Upper lobe of left lung (tissue), 6 donors: ENCODE measurements around the gene ARID5B. TPM values are rescaled to one million over a fixed set of nuclear protein-coding genes. Genes with fewer than 3 reads are reported as not detected.

Source experiments
- ATAC-seq, 2 donors: fragments of 200-7000 bp; cut with Tn5 transposase; one replicate each; pipeline ENCODE4 v1.9.1; 2022; ENCODE audit warnings: mild to moderate bottlenecking in 2 of 2, moderate library complexity in 2 of 2; ENCODE audit not compliant: low FRiP score in 2 of 2
- DNase-seq, 2 donors: peaks; one replicate each; pipeline ENCODE4 v3.0.0-alpha.2; 2019 to 2020
- H3K27ac ChIP-seq, 4 donors: fragments of 200-600 bp; sonication (generic); one replicate each; pipeline ENCODE4 v1.5.1; 2016 to 2019
- H3K27me3 ChIP-seq, 4 donors: fragments of 200-600 bp; sonication (generic); one replicate each; pipeline ENCODE4 v1.5.1; 2017 to 2019
- H3K36me3 ChIP-seq, 4 donors: fragments of 200-600 bp; sonication (generic); one replicate each; pipeline ENCODE4 v1.5.1; 2016 to 2019
- H3K4me1 ChIP-seq, 4 donors: fragments of 200-600 bp; sonication (generic); one replicate each; pipeline ENCODE4 v1.5.1; 2018 to 2019
- H3K4me3 ChIP-seq, 4 donors: fragments of 200-600 bp; sonication (generic); one replicate each; pipeline ENCODE4 v1.5.1; 2017 to 2019; ENCODE audit warnings: mild to moderate bottlenecking in 2 of 4, moderate library complexity in 1 of 4
- H3K9me3 ChIP-seq, 4 donors: fragments of 200-600 bp; sonication (generic); one replicate each; pipeline ENCODE4 v1.5.1; 2018 to 2019
- EP300 ChIP-seq, 4 donors: sonication (generic); formaldehyde crosslinking; IDR thresholded peaks; one replicate each; pipeline ENCODE4 v1.5.1; 2017; ENCODE audit warnings: antibody characterized with exemption in 4 of 4, control low read depth in 2 of 4
- POLR2A ChIP-seq, 4 donors: fragments of 450-650 bp; IDR thresholded peaks; one replicate each; pipeline ENCODE4 v1.5.1; 2016 to 2017; ENCODE audit warnings: antibody characterized with exemption in 4 of 4, mild to moderate bottlenecking in 2 of 4
- POLR2AphosphoS5 ChIP-seq, 2 donors: sonication (generic); formaldehyde crosslinking; IDR thresholded peaks; one replicate each; pipeline ENCODE4 v1.5.1; 2017; ENCODE audit warnings: antibody characterized with exemption in 2 of 2
- WGBS, 2 donors: methylation state at CpG; one replicate each; pipeline ENCODE4 v1.1.5; 2017 to 2018; 5-methylcytosine and 5-hydroxymethylcytosine counted together
- total RNA-seq, 6 donors: library from RNA; depleted of rRNA in 4 of 6; stranded (reverse); fragments of >200 nt in 4 of 6; gene quantifications; one replicate each; pipeline versions ENCODE4 v1.1.0 to v1.2.1, GENCODE V29; 2016 to 2021
- TF ChIP-seq, protein P1 (sequence below), 6 experiments: fragments of 450-650 bp in 4 of 6; fragments of 200-600 bp in 2 of 6; sonication (generic) in 2 of 6; IDR thresholded peaks; one replicate each; pipeline ENCODE4 v1.5.1; 2016 to 2019; ENCODE audit warnings: antibody characterized with exemption in 6 of 6
- donor health status: DM: no; HTN: no; CAD: no; lungs with moderate emphysema.
- donor health status: DM: no; HTN: yes; CAD: no; lungs with severe emphysema.

The ARID5B gene, protein sequence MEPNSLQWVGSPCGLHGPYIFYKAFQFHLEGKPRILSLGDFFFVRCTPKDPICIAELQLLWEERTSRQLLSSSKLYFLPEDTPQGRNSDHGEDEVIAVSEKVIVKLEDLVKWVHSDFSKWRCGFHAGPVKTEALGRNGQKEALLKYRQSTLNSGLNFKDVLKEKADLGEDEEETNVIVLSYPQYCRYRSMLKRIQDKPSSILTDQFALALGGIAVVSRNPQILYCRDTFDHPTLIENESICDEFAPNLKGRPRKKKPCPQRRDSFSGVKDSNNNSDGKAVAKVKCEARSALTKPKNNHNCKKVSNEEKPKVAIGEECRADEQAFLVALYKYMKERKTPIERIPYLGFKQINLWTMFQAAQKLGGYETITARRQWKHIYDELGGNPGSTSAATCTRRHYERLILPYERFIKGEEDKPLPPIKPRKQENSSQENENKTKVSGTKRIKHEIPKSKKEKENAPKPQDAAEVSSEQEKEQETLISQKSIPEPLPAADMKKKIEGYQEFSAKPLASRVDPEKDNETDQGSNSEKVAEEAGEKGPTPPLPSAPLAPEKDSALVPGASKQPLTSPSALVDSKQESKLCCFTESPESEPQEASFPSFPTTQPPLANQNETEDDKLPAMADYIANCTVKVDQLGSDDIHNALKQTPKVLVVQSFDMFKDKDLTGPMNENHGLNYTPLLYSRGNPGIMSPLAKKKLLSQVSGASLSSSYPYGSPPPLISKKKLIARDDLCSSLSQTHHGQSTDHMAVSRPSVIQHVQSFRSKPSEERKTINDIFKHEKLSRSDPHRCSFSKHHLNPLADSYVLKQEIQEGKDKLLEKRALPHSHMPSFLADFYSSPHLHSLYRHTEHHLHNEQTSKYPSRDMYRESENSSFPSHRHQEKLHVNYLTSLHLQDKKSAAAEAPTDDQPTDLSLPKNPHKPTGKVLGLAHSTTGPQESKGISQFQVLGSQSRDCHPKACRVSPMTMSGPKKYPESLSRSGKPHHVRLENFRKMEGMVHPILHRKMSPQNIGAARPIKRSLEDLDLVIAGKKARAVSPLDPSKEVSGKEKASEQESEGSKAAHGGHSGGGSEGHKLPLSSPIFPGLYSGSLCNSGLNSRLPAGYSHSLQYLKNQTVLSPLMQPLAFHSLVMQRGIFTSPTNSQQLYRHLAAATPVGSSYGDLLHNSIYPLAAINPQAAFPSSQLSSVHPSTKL
- 10 to 100 TPM; 20.2 to 51.3 (median 28.4) TPM for total RNA-seq

DNA sequence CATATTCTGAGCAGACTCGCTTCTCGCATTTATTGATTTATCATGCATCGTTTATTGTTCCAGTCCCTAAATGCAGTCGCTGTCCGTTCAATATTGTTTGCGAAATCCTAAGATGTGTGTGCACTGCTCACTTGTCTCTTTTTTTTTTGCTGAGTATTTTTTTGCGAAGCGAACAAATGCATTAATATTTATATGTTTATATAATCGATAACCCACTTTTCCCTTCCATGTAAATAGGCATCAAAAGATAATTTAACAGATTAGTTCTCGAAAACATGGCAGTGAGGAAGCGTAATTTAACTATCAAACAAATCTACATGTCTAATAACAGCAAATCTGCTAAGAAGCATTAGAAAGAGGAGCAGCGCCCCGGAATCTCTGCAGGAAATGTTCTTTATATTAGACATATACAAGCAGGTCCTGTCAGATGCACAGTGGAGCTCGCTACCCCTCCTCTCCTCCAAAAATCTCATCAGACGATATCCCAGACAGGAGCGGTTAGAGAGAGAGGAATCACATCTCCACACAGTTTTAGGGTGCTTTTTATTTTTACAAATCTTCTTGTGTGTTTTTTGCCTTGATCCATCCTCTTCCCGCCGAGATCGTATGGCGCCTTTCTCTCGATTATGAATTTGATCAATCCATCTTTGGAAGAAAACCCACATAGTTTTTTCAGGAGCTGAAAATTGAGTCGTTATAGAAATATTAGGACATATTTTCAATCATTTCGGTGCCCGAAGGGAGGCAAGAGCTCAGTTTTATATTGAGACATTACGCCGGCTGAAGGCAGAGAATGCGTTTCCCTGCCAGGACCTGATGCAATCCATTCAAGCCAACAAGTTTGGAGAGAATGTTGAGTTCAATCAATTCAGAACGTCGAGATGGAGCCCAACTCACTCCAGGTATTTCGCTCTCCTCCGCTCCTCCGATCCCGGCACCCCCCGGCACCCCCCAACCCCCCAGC lies at the start of gene ARID5B:
ARID5B (plus strand) TSS at position 871 of the 964 bp plus-strand sequence; CDS start at position 882, 11 bp downstream.
- H3K27ac ChIP-seq = peak within 1 kb of the TSS; percentile 96 to 98 (median 96)
- TF ChIP-seq EP300 (IDR thresholded peaks at IDR 0.05) = no peak
- peak in 1 of 4 donors; percentile 35 for TF ChIP-seq POLR2A (IDR thresholded peaks at IDR 0.05)
- H3K27me3 ChIP-seq = no peaks in the 10 kb centered on the region
- no peaks in the 10 kb centered on the region for H3K36me3 ChIP-seq
- H3K9me3 ChIP-seq = no peaks in the 10 kb centered on the region
- DNase-seq (peak in 1 of 2 donors; percentile 62), ATAC-seq (peak; percentile 31 to 57)
- peaks cover 35 to 56% (median 39%) of the 10 kb centered on the region in 4 donors for H3K4me1 ChIP-seq
- peak within 1 kb of the TSS; percentile 64 to 84 (median 72) for H3K4me3 ChIP-seq
- 0 to 1% methylated on average over 33 to 34 of the region's 34 CpGs for WGBS, 2 donors

DNA sequence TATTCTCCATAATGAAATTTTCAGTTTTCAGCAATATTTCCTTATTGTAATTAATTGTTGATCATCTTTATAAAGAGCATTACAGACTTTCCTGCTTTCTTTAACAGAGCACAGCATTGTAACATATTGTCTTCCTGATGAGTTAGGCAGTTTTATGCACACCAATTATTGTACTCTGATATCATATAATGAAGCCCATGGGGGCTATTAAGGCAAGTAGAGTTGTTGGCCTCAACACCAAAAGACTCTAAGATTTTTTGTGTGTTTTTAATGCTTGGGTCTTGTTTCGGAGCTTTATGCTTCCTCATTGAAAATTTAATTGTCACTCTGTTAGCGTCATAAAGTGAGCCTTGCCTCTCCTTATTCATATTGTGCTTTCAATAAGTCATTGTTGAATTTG lies 49.2 kb upstream of the ARID5B start:
- H3K27ac ChIP-seq = no peak overlapping the region
- ATAC-seq = no peak
- WGBS, 2 donors = 93 to 97% methylated on average over 2 of the region's 2 CpGs
- no peaks in the 10 kb centered on the region for H3K27me3 ChIP-seq
- H3K4me3 ChIP-seq = no peak overlapping the region
- no peaks in the 10 kb centered on the region for H3K36me3 ChIP-seq
- TF ChIP-seq EP300 (IDR thresholded peaks at IDR 0.05) = no peak
- no peak for TF ChIP-seq POLR2A (IDR thresholded peaks at IDR 0.05)
- TF ChIP-seq, protein P1, sequence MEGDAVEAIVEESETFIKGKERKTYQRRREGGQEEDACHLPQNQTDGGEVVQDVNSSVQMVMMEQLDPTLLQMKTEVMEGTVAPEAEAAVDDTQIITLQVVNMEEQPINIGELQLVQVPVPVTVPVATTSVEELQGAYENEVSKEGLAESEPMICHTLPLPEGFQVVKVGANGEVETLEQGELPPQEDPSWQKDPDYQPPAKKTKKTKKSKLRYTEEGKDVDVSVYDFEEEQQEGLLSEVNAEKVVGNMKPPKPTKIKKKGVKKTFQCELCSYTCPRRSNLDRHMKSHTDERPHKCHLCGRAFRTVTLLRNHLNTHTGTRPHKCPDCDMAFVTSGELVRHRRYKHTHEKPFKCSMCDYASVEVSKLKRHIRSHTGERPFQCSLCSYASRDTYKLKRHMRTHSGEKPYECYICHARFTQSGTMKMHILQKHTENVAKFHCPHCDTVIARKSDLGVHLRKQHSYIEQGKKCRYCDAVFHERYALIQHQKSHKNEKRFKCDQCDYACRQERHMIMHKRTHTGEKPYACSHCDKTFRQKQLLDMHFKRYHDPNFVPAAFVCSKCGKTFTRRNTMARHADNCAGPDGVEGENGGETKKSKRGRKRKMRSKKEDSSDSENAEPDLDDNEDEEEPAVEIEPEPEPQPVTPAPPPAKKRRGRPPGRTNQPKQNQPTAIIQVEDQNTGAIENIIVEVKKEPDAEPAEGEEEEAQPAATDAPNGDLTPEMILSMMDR (IDR thresholded peaks at IDR 0.05) = no peak
- no peak for TF ChIP-seq POLR2AphosphoS5 (IDR thresholded peaks at IDR 0.05)
- no peak for DNase-seq
- no peaks in the 10 kb centered on the region for H3K9me3 ChIP-seq
- no peaks in the 10 kb centered on the region for H3K4me1 ChIP-seq

DNA sequence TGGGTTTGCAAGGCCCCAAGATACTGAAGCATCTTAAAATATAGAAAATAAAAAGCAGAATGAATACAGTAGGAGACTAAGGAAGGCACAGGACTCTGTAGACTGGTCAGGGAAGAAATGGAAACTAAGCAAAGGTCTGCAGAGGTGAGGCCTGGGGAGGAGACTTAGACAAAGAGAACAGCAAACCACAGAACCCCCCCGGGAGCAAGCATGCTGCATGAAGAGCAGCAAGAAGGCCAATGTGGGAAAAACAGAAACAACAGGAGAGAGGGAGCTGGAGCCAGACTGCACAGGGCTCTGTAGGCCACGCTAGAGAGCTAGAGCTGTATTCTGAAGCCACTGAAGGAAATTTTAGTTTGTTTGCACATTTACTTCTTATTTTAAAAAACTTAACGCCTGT lies 45.7 kb upstream of the ARID5B start:
- no peaks in the 10 kb centered on the region for H3K4me1 ChIP-seq
- H3K9me3 ChIP-seq = no peaks in the 10 kb centered on the region
- TF ChIP-seq POLR2A (IDR thresholded peaks at IDR 0.05) = no peak
- TF ChIP-seq, protein P1 (IDR thresholded peaks at IDR 0.05) = no peak
- TF ChIP-seq POLR2AphosphoS5 (IDR thresholded peaks at IDR 0.05) = no peak
- TF ChIP-seq EP300 (IDR thresholded peaks at IDR 0.05) = no peak
- no peak for ATAC-seq
- H3K4me3 ChIP-seq = no peak overlapping the region
- no peaks in the 10 kb centered on the region for H3K36me3 ChIP-seq
- WGBS, 2 donors = 91 to 92% methylated on average over 3 of the region's 3 CpGs
- H3K27me3 ChIP-seq = no peaks in the 10 kb centered on the region
- DNase-seq = no peak
- no peak overlapping the region for H3K27ac ChIP-seq

DNA sequence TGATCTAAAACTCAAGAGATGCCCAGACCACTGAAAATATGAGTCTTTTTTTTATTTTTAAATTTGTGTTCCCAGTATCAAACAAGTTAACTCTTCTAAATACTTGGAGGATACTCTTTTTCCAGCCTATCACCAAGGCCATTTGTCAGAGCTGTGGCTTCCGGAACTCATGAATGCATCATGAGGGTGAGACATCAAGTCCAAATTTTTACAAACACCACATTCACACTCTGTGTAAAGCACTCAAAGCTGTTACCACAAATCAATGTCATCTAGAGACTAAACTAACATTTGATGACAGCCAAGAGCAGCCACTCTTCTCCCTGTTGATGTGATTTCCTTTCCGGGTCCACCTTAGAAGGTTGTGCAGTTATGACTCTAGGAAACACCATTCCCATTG lies 43.8 kb upstream of the ARID5B start:
- Histone ChIP-seq H3K4me1 (no peaks in the 10 kb centered on the region), H3K27me3 (no peaks in the 10 kb centered on the region), H3K9me3 (no peaks in the 10 kb centered on the region), H3K4me3 (no peak overlapping the region), H3K36me3 (no peaks in the 10 kb centered on the region), H3K27ac (no peak overlapping the region)
- TF ChIP-seq POLR2A (IDR thresholded peaks at IDR 0.05) = no peak
- no peak for TF ChIP-seq POLR2AphosphoS5 (IDR thresholded peaks at IDR 0.05)
- TF ChIP-seq, protein P1 (IDR thresholded peaks at IDR 0.05) = no peak
- no peak for TF ChIP-seq EP300 (IDR thresholded peaks at IDR 0.05)
- WGBS, 2 donors = 98% methylated on average over 2 of the region's 2 CpGs
- ATAC-seq = no peak
- DNase-seq = no peak
